Activated CD8-positive, alpha-beta memory T cell treated with anti-CD3 and anti-CD28 coated beads, Interleukin-2, amount 50 U/mL, for 48 hours (primary cell): Measurements from ENCODE around the gene RPS14.
A peak's percentile ranks its signal among the peaks of the same experiment; 100 is the strongest.
"Not testable (repeated sequence)": the region's sequence is repeated elsewhere in the genome, so short reads cannot be mapped to it uniquely, and the experiment has no call there.

Experiments used
- DNase-seq: peaks from one replicate; pipeline ENCODE4 v3.0.0-alpha.2; 2020

Gene RPS14

DNA sequence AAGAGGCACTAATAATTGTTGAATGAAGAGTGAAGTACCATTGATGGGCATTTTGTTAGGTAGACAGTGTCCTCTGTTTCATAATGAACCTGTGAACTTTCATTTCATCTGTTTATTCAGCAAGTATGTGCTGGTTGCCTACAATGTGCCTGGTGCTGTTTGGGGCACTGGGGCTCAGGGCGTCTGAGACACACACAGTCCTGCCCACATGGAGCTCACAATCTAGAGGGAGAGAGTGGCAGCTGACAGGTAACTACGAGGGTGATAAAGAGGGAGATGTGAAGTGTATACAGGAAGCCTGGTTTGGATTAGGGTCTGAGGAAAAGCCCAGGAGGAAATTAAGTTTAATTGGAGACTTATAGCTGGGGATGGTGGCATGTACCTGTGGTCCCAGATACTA is 29.9 kb upstream of the RPS14 start:
- no peak for DNase-seq

DNA sequence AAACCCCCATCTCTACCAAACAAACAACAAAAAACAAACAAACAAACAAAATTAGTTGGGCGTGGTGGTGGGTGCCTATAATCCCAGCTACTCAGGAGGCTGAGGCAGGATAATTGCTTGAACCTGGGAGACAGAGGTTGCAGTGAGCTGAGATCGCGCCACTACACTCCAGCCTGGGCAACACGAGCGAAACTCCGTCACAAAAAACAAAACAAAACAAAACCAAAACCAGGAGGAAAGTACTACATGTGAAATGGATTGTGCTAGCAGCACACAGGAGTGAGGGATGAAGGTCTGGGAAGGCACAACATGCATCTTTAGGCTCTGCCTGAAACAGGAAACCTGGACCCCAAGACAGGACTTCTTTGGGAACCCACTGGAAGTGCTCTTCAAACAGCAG is 27.0 kb upstream of the RPS14 start:
- not testable (repeated sequence) for DNase-seq

DNA sequence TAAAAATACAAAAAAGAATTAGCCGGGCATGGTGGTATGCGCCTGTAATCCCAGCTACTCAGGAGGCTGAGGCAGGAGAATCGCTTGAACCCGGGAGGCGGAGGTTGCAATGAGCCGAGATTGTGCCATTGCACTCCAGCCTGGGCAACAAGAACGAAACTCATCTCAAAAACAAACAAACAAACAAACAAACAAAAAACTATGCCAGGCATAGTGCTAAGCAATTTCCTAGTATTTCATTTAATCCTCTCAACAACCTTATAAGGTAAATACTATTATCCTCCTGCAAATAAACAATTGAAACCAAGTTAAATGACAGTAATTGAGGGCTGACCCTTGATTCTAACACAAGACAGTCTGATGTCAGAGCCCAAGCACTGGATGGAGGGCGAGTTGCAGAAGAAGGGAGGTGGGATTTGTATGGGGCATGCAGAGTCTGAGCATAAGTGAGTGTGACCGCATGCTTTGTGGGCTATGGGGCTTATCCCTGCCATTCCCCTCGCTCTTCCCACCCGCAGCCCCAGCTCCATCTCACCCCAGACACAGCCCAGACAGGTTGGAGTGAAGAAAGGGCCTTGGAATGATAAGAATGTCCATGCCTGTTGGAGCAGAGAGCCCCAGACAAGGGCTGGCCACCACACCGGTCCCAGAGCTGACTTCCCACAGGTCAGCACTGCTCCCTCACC is 24.3 kb upstream of the RPS14 start:
- no peak for DNase-seq

DNA sequence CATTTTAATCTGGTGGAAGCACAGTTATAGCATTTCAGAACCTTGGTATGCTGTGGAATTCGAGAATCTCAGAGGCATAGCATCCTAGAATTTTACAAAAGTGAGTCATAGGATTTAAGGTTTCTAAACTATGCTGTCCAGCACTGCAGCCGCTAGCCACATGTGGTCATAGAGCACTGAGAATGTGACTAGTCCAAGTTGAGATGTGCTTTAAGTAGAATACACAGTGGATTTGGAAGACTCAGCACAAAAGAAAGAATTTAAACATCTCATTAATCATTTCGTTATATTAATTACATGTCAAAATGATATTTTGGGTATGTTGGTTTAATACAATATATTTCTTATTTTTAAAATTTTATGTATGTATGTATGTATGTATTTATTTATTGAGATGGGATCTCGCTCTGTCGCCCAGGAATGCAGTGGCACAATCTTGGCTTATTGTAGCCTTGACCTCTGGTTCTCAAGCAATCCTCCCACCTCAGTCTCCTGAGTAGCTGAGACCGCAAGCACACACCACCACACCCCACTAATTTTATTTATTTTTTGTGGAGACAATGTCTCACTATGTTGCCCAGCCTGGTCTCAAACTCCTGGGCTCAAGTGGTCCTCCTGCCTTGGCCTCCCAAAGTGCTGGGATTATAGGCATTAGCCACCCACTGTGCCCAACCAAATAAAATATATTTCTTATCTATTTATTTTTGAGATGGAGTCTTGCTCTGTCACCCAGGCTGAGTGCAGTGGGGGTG is 20.4 kb upstream of the RPS14 start:
- no peak for DNase-seq

DNA sequence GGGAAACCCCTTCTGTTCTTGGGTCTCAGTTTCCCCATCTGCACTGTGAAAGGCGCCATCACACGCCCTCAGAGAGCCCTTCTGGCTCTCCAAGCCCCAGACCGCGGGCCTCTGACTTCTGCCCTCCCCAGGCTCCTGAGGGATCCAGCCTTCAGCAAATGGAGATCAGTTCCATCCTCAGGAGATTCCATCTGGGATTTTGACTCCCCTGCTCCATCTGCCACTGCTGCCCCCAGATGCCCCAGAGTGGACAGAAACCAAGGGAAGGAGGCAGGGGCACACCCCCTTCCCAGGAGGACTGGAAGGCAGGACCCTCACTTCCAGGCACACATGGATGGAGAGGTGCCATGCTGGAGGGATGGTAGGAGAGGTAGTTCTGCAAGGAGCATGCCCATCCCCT is 18.7 kb upstream of the RPS14 start:
- no peak for DNase-seq

DNA sequence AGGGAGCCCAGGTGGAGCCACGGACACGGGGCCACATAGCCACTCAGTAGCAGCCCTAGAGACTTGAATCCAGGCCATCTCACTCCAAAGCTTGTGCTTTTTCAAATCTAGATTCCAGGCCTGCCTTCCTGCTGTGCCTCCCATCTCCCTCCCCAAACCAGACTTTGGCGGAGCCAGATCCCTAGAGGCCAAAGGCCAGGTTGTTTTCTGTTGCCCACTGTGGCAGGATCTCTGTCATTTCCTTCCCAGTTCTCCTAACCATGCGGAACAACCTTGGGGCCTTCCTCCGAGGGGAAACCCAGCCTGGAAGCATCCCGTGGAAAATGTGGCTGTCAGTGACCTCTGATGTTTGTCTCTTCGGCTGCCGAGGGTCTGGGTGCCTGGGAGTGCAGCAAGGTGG is 16.4 kb upstream of the RPS14 start:
- no peak for DNase-seq

DNA sequence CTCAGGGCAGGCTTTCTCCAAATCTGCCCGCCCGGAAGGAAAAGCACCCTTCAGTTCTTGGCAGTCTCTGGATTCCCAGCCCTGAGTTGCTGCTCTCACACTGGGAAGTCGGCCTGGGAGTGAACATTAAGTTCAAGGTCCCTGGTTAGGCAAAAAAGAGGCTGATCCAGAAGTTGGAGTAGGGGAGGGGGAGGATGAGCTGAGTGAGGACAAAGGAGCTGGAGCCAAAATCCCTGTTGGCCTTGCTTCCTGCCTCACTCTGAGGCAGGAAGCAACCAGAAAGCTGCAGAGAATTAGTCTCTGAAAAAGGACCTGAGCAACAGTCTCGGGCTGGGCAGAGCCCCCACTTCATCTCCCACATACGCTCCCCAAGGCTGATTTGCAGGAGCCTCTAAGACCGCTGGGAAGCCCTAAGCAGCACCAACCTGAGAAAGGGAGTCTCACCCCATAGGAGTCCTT is 15.0 kb upstream of the RPS14 start:
- DNase-seq, result no peak

DNA sequence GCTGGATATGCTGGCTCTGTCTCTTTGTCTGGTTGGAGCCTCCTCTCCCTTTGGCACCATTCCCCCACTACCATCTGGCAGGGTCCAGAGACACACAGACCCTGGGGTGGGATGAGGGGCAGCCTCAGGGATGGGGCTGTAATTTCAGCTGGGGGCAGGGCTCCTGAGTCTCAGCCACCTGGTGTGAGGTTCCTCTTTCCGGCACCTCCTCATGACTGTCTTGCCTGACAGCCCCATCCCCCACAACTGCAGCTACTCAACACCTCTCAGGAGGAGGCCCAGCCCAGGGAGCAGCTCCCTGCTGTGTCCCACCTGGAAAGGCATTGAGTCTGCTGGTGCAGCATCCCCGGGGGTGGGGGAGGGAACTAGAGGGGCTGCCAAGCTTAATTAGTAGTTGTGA is 11.7 kb upstream of the RPS14 start:
- no peak for DNase-seq

DNA sequence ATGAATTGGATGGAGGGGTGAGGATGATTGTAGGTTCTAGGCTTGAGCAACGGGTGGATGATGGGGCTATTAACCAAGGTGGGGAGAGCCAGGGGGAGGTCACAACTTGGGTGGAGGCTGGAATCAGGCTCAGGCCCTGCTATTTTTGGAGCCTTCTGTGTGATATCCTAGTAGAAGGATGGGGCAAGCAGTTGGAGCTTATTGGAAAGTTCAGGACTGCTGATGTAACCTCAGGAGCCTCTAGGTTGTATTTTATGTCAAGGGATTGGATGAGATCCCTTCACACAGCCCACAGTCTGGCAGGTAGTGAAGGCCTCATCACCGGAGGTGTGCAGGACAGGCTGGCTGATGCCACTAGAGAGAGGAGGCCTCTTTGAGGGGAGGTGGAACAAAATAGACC is 11.2 kb upstream of the RPS14 start:
- no peak for DNase-seq

DNA sequence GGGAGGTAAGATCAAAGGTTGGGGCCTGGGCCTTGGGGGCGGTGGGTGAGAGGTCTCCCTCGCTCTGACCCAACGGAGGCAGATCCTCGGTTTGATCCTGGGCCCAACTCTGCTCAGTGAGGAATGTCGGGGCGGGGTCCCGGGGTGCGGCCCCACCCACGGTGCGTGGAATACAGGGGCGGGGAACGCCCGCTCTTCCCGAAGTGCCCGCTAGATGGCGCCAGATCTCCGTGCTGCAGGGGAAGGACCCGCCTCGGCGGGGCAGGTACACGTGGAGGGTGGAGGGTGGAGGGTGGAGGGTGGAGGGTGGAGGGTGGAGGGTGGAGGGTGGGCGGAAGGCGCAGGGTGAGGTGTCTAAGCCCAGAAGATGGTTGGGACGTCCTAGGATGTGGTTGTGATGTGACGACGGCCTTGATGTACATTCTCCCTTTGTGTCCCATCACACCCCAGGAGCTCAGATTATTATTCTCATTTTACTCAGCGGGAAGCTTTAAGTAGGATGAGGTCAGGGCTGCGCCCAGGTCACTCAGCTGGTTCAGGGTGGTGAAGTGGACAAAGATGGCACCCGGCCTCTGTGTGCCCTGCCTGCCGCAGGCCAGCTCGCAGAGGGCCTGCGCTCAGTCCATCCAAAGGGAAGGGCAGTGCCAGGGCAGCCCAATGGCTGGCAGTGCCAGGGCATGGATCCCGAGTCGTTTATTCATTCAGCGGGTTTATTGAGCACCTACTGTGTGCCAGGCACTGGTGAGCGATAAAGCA is 9.4 kb upstream of the RPS14 start:
- DNase-seq, result peak; percentile 99

DNA sequence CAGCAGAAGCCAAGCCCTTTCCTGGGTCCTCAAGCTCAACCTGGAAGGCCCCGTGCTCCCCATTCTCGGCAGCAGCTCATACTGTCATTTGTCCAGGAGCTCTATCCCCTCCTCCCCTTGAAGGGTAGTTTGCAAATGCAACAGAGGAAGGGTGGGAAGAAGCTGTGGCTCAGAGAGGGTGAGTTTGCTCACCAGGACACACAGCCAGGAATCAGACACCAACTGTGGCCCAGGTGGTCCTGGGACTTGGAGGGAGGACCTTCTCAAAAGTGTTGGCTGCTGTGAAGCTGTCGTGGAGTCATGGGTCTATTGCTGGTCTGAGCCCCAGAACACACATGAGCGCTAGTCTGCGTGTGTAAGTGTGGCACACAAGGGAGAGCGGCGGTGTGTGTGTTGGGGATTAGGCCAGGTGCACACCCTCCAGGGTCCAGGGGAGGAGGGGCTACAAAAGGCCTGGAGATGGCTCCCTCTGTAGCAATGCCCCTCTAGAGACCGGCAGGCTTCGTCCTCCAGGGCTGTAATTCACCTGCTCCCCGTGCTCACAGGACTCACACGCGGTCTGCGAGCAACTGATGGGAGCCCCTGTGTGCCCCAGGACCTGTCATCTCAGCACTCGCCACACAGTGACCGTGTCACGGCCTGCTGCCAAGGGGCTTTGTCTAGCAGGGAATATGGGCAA is 8.2 kb upstream of the RPS14 start:
- peak; percentile 57 for DNase-seq

DNA sequence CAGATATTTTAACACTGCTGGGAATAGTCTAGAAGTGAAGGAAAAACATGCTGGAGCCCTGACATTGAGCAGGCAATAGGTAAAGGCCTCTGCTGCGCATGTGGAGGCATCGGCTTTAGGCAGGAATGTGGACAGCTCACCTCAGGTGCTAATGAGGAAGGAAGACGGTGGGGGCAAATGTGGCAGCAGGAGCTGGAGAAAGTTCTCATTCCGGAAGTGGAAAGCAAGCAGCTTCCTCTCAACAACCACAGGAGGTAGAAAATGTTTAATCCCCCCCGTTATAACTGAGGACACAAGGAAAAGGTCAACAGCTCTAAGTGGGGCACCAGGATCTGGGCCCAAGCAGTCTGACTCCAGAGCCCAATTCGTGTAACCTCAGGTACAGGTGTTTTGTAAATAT is 7.6 kb upstream of the RPS14 start:
- DNase-seq, result no peak

DNA sequence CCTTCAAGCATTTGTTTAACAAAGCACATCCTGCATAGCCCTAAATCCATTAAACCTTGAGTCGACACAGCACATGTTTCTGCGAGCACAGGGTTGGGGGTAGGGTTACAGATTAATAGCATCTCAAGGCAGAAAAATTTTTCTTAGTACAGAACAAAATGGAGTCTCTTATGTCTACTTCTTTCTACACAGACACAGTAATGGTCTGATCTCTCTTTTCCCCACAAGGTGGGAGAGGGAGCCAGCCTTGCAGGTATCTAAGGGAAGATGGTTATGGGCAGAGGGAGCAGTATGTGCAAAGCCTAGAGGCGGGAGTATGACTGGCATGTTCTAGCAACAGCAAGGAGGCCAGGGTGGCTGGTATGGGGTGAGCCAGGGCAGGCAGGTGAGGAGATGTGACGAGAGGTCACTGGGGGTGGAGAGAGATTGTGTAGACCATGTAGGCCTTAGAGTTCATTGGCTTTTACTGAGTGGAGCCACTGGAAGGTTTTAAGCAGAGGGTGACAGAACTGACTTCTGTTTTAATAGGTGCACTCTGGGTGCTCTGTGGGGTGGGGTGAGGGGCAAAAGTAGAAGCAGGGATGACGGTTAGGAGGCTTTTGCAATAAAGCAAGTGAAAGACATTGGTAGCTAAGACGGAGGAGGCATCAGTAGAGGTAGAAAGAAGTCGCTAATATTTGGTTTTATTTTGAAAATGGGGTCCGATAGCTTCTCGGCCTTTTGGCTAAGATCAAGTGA is 5.1 kb upstream of the RPS14 start:
- no peak for DNase-seq

DNA sequence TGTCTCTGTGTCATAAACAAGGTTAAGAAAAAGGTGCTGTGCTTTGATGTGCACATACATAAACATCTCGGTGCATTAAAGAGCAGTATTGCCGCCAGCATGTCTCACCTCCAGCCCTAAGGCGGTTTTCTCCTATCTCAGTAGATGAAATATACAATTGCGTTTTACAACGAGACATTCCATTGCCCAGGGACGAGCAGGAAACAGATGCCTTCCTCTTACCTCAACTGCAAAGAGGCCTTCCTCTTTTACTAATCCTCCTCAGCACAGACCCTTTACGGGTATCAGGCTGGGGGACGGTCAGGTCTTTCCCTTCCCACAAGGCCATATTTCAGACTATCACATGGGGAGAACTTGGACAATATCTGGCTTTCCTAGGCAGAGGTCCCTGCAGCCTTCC is 4.5 kb upstream of the RPS14 start:
- not testable (repeated sequence) for DNase-seq

DNA sequence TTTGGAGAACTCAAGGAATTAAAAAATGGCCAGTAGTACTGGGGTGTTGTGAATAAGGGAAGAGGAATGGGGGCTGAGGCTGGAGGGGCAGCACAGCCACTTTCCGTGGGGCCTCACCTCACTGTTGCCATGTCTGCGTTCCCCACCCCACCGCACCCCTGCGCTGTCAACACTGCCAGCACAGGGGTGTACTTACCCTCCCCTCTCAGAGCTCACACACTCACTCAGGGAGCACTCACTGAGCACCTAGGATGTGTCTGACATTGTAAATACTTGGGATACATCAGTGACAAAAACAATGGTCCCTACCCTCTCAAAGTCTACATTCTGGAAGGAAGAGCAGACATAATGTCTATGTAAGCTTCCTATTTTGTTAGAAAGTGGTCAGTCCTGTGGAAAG is 3.4 kb upstream of the RPS14 start:
- no peak for DNase-seq

DNA sequence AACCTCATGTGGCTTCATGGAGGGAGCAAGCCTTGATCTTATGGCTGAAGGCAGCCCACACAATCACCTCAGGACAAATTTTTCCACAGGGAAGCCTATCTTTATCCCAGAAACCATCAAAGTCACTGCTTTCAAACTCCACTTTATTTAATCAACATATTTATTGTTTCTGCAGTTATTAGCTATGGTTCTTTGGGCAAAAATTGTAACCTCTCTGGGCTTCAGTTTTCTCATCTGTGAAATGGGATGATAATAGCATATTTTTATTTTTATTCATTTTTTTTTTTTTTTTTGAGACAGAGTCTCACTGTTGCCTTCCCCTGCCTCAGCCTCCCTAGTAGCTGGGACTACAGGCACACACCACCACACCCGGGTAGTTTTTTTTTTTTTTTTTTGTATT is 2.1 kb upstream of the RPS14 start:
- no peak for DNase-seq

DNA sequence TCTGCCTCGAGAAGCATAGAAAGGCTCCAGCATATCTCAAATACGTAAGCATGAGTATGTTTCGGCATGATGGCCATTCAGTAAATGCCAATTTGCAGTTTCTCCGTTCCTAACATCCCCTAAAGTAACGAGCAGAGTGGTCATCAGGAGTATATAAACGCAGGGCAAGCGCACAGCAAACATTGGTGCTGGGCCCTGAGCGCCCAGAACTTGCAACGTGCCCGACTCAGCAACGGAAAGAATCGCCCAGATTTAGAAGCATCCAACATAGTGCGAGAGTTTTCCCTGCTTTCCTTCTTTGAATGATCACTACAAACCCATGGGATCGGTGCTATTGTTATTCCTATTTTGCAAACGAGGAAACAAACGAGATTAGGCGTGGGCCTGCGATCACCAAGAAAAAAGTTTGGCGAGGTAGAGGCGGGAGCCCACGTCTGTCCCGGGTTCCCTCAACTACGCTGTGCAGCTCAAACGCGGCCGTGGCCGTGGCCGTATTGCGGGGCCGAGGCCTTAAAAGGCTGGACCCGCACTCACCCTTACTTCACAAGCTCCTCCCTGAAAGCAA is 505 bp downstream of the RPS14 start:
- DNase-seq, result no peak

DNA sequence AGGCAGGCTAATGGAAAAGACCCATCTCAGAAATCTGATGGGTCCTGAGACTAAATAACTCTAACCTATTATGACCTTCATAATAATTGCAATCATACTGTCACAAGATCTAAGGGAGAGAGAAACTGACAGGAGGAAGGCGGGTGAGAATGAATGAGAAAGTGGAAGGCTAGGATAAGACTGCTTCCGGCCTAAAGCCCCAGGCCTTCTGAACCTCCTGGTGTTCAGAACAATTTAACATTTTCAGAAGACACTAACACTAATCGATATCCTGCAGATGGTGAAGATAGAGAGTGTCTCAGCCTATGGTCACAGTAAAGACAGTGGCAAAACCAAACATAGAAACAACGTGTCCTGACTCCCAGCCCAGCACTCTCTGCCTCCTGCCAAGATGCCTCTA is 1.2 kb downstream of the RPS14 start:
- DNase-seq, result no peak

DNA sequence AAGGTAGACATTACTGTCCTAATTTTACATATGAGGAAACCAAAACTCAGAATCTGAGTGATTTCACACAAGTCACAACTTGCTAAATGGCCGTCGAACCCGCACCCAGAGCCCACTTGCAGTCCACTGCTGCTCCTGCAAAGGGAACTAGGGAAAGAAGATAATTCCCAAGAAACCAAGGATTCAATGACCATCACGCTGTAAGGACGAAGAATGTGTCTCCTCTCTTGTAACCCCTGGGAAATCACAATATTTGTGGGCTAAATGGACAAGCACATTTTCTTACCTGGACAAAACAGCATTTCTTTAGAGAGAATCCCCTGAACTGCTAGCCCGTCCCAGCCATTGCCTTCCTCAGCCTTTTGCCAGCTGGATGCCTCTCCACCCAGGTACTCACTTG is 2.4 kb downstream of the RPS14 start:
- no peak for DNase-seq

DNA sequence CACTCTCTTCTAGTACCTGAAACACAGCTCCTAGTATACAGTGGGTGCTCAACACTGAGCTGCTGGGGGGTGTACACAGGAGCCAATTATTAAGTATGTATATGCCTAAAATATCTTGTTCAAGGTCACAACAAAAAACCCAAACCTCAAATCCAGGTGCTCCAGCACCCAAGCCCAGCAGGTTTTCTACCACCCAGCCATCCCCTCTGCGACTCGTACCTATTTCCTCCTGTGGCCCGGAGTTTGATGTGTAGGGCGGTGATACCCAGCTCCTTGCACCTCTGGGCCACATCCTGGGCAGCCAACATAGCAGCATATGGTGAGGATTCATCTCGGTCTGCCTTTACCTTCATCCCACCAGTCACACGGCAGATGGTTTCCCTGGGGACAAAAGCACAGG is 3.0 kb downstream of the RPS14 start:
- DNase-seq, result no peak

DNA sequence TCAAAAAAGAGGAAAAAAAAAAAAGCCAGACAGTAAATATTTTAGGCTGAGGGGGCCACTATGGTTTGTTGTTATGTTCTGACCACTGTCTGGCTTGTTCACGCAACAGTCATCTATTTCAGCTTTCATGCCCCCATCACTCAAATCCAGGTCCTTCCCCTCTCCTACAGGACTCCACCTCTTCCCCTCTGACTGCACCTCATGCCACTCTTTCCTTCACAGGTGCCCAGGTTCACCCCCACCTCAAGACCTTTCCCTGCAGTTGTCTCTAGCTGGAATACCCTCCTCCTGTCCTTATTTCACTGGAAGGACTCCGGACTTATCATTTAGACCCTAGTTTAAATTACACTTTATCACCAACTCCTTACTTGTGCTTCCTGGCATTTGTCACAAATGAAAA is 3.5 kb downstream of the RPS14 start:
- no peak for DNase-seq

DNA sequence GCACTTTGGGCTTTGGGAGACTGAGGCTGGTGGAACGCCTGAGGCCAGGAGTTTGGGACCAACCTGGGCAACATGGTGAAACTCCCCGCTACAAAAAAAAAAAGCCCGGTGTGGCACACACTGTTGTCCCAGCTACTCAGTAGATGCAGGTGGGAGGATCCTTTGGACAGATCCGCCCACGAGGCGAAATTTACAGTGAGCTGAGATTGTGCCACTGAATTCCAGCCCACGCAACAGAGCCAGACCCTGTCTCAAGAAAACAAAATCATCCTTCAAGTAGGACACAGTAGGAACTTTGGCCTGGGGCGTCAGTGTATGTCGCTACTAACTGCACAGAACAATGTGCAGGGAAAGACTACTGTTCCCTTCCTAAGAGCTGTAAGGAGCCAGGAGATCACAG is 4.8 kb downstream of the RPS14 start:
- no peak for DNase-seq
